Neural crest cell (in vitro differentiated cells): ENCODE results near the gene HLA-DOA. TPM values are rescaled to one million over a fixed set of nuclear protein-coding genes. Genes with fewer than 3 reads are reported as not detected.

Experiments
- DNase-seq: peaks from one replicate; pipeline ENCODE4 v3.0.0; 2021; ENCODE audit warnings: low read depth, mixed read lengths, low spot score
- H3K27ac Mint-ChIP-seq: one replicate; pipeline ENCODE4 v1.8.0; 2021; ENCODE audit warnings: mild to moderate bottlenecking, mixed read lengths; ENCODE audit not compliant: unreplicated experiment
- H3K27me3 Mint-ChIP-seq: 2 replicates; pipeline ENCODE4 v1.8.0; 2021; ENCODE audit warnings: low read depth, mild to moderate bottlenecking, mixed read lengths
- H3K36me3 Mint-ChIP-seq: 2 replicates; pipeline ENCODE4 v1.8.0; 2021; ENCODE audit warnings: low read depth, mild to moderate bottlenecking, mixed read lengths
- H3K4me1 Mint-ChIP-seq: 2 replicates; pipeline ENCODE4 v1.8.0; 2021; ENCODE audit warnings: mixed read lengths
- H3K4me3 Mint-ChIP-seq: one replicate; pipeline ENCODE4 v1.8.0; 2021; ENCODE audit warnings: mild to moderate bottlenecking, mixed read lengths
- H3K9me3 Mint-ChIP-seq: 2 replicates; pipeline ENCODE4 v1.8.0; 2021; ENCODE audit warnings: mixed read lengths
- CTCF ChIP-seq: fragments of 200-600 bp; sonication (generic); conservative IDR thresholded peaks from 2 replicates; pipeline ENCODE4 v1.5.0; 2021; ENCODE audit warnings: antibody characterized with exemption, mild to moderate bottlenecking
- total RNA-seq: library from RNA; stranded (reverse); gene quantifications from 2 replicates; pipeline ENCODE4 v1.2.1, GENCODE V29; 2021

HLA-DOA gene
- total RNA-seq, 1 donor from 2014 or later, result 1.7 TPM

GRCh38 chr6:33019372-33019771, 10.0 kb upstream of the HLA-DOA start:
- Mint-ChIP-seq H3K27me3 (peaks cover 50% of the 10 kb centered on the region), H3K4me3 (no peak overlapping the region), H3K36me3 (no peaks in the 10 kb centered on the region), H3K27ac (no peak overlapping the region), H3K9me3 (no peaks in the 10 kb centered on the region), H3K4me1 (peaks cover 4% of the 10 kb centered on the region)
- DNase-seq, result no peak
- TF ChIP-seq CTCF, result no peak

GRCh38 chr6:33018904-33019303, 9.5 kb upstream of the HLA-DOA start:
- no peak for DNase-seq

GRCh38 chr6:33018418-33018817, 9.0 kb upstream of the HLA-DOA start:
- Mint-ChIP-seq H3K27ac (no peak overlapping the region), H3K27me3 (peaks cover 57% of the 10 kb centered on the region), H3K9me3 (no peaks in the 10 kb centered on the region), H3K36me3 (no peaks in the 10 kb centered on the region), H3K4me1 (peaks cover 4% of the 10 kb centered on the region), H3K4me3 (no peak overlapping the region)
- no peak for DNase-seq
- no peak for TF ChIP-seq CTCF

More at GRCh38 chr6:33018904-33019303, 9.5 kb upstream of the HLA-DOA start:
- H3K4me3 Mint-ChIP-seq, result no peak overlapping the region
- H3K4me1 Mint-ChIP-seq, result peaks cover 4% of the 10 kb centered on the region
- no peaks in the 10 kb centered on the region for H3K36me3 Mint-ChIP-seq
- H3K27ac Mint-ChIP-seq, result no peak overlapping the region
- peaks cover 52% of the 10 kb centered on the region for H3K27me3 Mint-ChIP-seq
- no peak for TF ChIP-seq CTCF
- no peaks in the 10 kb centered on the region for H3K9me3 Mint-ChIP-seq

- Mint-ChIP-seq H3K27ac (no peak overlapping the region), H3K4me3 (no peak overlapping the region), H3K36me3 (no peaks in the 10 kb centered on the region), H3K9me3 (no peaks in the 10 kb centered on the region), H3K27me3 (peaks cover 59% of the 10 kb centered on the region), H3K4me1 (peaks cover 4% of the 10 kb centered on the region)
- DNase-seq, result no peak
- TF ChIP-seq CTCF, result no peak
Observed at GRCh38 chr6:33017694-33018353, 8.4 kb upstream of the HLA-DOA start.

GRCh38 chr6:33017018-33017417, 7.6 kb upstream of the HLA-DOA start:
- H3K27me3 Mint-ChIP-seq, result peaks cover 63% of the 10 kb centered on the region
- H3K27ac Mint-ChIP-seq, result no peak overlapping the region

More at GRCh38 chr6:33017018-33017417, 7.6 kb upstream of the HLA-DOA start:
- H3K4me1 Mint-ChIP-seq, result peaks cover 4% of the 10 kb centered on the region
- H3K9me3 Mint-ChIP-seq, result no peaks in the 10 kb centered on the region
- TF ChIP-seq CTCF, result no peak
- no peak overlapping the region for H3K4me3 Mint-ChIP-seq
- H3K36me3 Mint-ChIP-seq, result no peaks in the 10 kb centered on the region
- no peak for DNase-seq
